Left lung (tissue), 10 donors: ENCODE data around the gene SCNN1B. TPM values are rescaled to one million over a fixed set of nuclear protein-coding genes. Genes with fewer than 3 reads are reported as not detected.
A peak's percentile ranks its signal among the peaks of the same experiment; 100 is the strongest.

Experiments
- ATAC-seq: fragments of 200-7000 bp; cut with Tn5 transposase; one replicate; pipeline ENCODE4 v1.9.1; 2020; ENCODE audit warnings: moderate library complexity
- DNase-seq, 4 donors: peaks; one replicate each; pipeline ENCODE4 v3.0.0-alpha.2; 2013 to 2020
- H3K27ac ChIP-seq, 2 donors: fragments of 200-600 bp; sonication (generic) in 1 of 2; one replicate each; pipeline versions ENCODE4 v1.5.0 to v1.8.0; 2020 to 2021
- H3K27me3 ChIP-seq, 2 donors: fragments of 200-600 bp; sonication (generic) in 1 of 2; one replicate each; pipeline versions ENCODE4 v1.5.0 to v1.8.0; 2020 to 2021
- H3K36me3 ChIP-seq, 2 donors: fragments of 200-600 bp; sonication (generic) in 1 of 2; one replicate each; pipeline versions ENCODE4 v1.5.0 to v1.8.0; 2020 to 2021
- H3K4me1 ChIP-seq, 2 donors: fragments of 200-600 bp; one replicate each; pipeline ENCODE4 v1.8.0; 2021
- H3K4me3 ChIP-seq, 2 donors: fragments of 200-600 bp; sonication (generic) in 1 of 2; one replicate each; pipeline versions ENCODE4 v1.5.0 to v1.8.0; 2020 to 2021; ENCODE audit warnings: mild to moderate bottlenecking in 1 of 2
- H3K9me3 ChIP-seq, 2 donors: fragments of 200-600 bp; sonication (generic) in 1 of 2; one replicate each; pipeline versions ENCODE4 v1.5.0 to v1.8.0; 2020 to 2021
- CTCF ChIP-seq, 2 donors: fragments of 200-600 bp; sonication (generic) in 1 of 2; IDR thresholded peaks; one replicate each; pipeline versions ENCODE4 v1.5.0 to v1.8.0; 2021; ENCODE audit warnings: antibody characterized with exemption in 2 of 2
- intact Hi-C, 2 donors: fragments of 100-400 bp; cut with DNase I; formaldehyde crosslinking; loops; one replicate each; pipeline versions ENCODE4 v1.11.2 to v1.14.2; 2022
- polyA plus RNA-seq, 6 donors: library from polyadenylated mRNA; unstranded; fragments of 120-200 nt; gene quantifications; one replicate each; pipeline ENCODE4 v1.2.1, GENCODE V29; 2013; ENCODE audit not compliant: insufficient read length in 6 of 6
- total RNA-seq, 2 donors: library from RNA; stranded (reverse); fragmentation: NEBNext Ultra II Directional; extraction: Animal tissue kit (Norgen Biotek cat#: 25700); gene quantifications; one replicate each; pipeline ENCODE4 v1.2.1, GENCODE V29; 2021
- donor health status: DM: no; HTN: yes; CAD: no.
- donor health status: DM: no; HTN: no; CAD: no.

Gene SCNN1B
- total and polyA plus RNA-seq, 8 donors, result 2.4 to 28.6 (median 3.4) TPM

GRCh38 chr16:23269248-23269953 lies 32.7 kb upstream of the SCNN1B start:
- DNase-seq (no peak), ATAC-seq (no peak)

GRCh38 chr16:23270654-23271053 lies 31.4 kb upstream of the SCNN1B start:
- DNase-seq, result no peak
- Histone ChIP-seq H3K27me3 (no peaks in the 10 kb centered on the region), H3K36me3 (no peaks in the 10 kb centered on the region), H3K4me3 (no peak overlapping the region), H3K9me3 (peaks cover 0 to 3% of the 10 kb centered on the region in 2 donors), H3K4me1 (no peaks in the 10 kb centered on the region), H3K27ac (no peak overlapping the region)
- TF ChIP-seq CTCF (IDR thresholded peaks at IDR 0.05), result no peak
- no peak for ATAC-seq
- intact Hi-C loops, result no loop called here

More at GRCh38 chr16:23269248-23269953, 32.7 kb upstream of the SCNN1B start:
- Histone ChIP-seq H3K36me3 (no peaks in the 10 kb centered on the region), H3K4me3 (no peak overlapping the region), H3K27me3 (no peaks in the 10 kb centered on the region), H3K9me3 (peaks cover 0 to 3% of the 10 kb centered on the region in 2 donors), H3K4me1 (no peaks in the 10 kb centered on the region), H3K27ac (no peak overlapping the region)
- intact Hi-C loops, result no loop called here
- no peak for TF ChIP-seq CTCF (IDR thresholded peaks at IDR 0.05)

GRCh38 chr16:23274968-23275367 lies 27.1 kb upstream of the SCNN1B start:
- intact Hi-C loops, result no loop called here
- Histone ChIP-seq H3K36me3 (no peaks in the 10 kb centered on the region), H3K4me3 (no peak overlapping the region), H3K27ac (no peak overlapping the region), H3K9me3 (peaks cover 0 to 3% of the 10 kb centered on the region in 2 donors), H3K27me3 (no peaks in the 10 kb centered on the region), H3K4me1 (no peaks in the 10 kb centered on the region)
- no peak for ATAC-seq
- no peak for DNase-seq
- TF ChIP-seq CTCF (IDR thresholded peaks at IDR 0.05), result no peak

DNA sequence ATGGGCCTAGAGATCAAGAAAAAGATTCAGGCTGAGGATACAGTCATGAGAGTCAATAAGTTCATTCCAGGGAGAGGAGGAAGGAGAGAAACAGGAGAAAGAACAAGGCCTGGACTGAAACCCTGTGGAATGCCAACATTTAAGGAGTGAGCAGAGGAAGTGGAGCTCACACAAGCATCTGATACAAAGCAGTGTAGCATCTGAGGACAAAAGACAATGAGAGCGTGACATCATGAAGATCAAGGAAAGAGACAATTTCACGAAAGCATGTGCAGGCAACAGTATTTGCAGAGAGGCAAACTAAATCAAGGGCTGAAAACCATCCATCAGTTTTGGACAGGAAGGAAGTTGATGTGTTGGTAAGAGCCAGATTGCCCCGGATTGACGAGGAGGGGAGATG lies 25.3 kb upstream of the SCNN1B start:
- H3K36me3 ChIP-seq, result no peaks in the 10 kb centered on the region
- H3K27me3 ChIP-seq, result no peaks in the 10 kb centered on the region
- no peak overlapping the region for H3K4me3 ChIP-seq
- DNase-seq (no peak), ATAC-seq (no peak)
- no peak overlapping the region for H3K27ac ChIP-seq
- intact Hi-C loops, result no loop called here
- no peaks in the 10 kb centered on the region for H3K9me3 ChIP-seq
- H3K4me1 ChIP-seq, result no peaks in the 10 kb centered on the region
- TF ChIP-seq CTCF (IDR thresholded peaks at IDR 0.05), result no peak

DNA sequence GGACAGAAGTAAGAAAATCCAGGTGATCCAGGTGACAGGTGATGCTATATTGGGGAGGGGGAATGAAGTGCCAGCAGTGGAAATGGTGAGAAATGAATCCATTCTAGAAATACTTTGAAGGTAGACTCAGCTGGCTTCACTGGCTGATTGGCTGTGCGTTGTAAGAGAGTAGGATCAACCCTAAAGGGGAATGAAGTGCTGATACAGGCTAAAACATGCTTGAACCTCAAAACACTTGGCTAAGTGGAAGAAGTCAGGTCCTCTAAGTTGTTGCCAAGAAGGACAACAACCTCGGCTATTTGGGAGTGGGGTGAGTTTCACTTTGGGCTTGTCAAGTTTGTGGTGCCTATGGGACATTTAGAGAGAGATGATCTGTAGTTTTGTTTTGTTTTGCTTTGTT lies 24.1 kb upstream of the SCNN1B start:
- no peaks in the 10 kb centered on the region for H3K27me3 ChIP-seq
- no peaks in the 10 kb centered on the region for H3K36me3 ChIP-seq
- no peaks in the 10 kb centered on the region for H3K9me3 ChIP-seq
- no peaks in the 10 kb centered on the region for H3K4me1 ChIP-seq
- DNase-seq (no peak), ATAC-seq (peak; percentile 55)
- intact Hi-C loops, result no loop called here
- no peak overlapping the region for H3K4me3 ChIP-seq
- TF ChIP-seq CTCF (IDR thresholded peaks at IDR 0.05), result no peak
- H3K27ac ChIP-seq, result no peak overlapping the region
